ENCODE results near the gene INPP5A. TPM values are rescaled to one million over a fixed set of nuclear protein-coding genes. Genes with fewer than 3 reads are reported as not detected.
A peak's percentile ranks its signal among the peaks of the same experiment; 100 is the strongest.

Gene INPP5A
- total and polyA plus RNA-seq, 11 donors: 38.6 to 179 (median 102) TPM

DNA sequence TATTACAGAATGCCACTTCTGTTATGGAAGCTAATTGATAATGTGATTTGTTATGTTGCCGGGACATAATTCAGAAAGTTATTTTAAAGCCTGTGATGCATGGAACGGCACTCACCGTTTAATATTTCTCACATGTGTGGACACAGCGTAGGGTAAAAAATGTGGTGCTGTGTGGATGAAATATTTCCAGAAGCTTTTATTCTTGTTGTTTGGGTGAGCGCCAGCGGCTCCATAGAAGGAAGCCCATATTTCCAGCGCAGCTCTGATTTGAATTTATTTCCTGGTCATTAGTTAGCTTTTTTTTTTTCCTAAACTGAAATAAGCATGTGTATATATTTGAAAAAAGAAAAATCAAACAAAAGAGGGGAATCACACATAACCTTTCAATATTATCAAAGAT lies 268.5 kb downstream of the INPP5A start:
- TF ChIP-seq POLR2A (IDR thresholded peaks at IDR 0.05): no peak
- TF ChIP-seq, protein P1, sequence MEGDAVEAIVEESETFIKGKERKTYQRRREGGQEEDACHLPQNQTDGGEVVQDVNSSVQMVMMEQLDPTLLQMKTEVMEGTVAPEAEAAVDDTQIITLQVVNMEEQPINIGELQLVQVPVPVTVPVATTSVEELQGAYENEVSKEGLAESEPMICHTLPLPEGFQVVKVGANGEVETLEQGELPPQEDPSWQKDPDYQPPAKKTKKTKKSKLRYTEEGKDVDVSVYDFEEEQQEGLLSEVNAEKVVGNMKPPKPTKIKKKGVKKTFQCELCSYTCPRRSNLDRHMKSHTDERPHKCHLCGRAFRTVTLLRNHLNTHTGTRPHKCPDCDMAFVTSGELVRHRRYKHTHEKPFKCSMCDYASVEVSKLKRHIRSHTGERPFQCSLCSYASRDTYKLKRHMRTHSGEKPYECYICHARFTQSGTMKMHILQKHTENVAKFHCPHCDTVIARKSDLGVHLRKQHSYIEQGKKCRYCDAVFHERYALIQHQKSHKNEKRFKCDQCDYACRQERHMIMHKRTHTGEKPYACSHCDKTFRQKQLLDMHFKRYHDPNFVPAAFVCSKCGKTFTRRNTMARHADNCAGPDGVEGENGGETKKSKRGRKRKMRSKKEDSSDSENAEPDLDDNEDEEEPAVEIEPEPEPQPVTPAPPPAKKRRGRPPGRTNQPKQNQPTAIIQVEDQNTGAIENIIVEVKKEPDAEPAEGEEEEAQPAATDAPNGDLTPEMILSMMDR (IDR thresholded peaks at IDR 0.05): no peak
- no peak for ATAC-seq
- no peaks in the 10 kb centered on the region for H3K36me3 ChIP-seq
- H3K27me3 ChIP-seq: peaks cover 0 to 11% (median 3%) of the 10 kb centered on the region in 9 donors
- no peak for DNase-seq
- intact Hi-C loops (cut with DNase I): no loop called here
- no peak overlapping the region for H3K27ac ChIP-seq
- H3K9me3 ChIP-seq: peaks cover 0 to 7% (median 2%) of the 10 kb centered on the region in 12 donors
- no peaks in the 10 kb centered on the region for H3K4me1 ChIP-seq
- WGBS, 4 donors: 58 to 63% (median 62%) methylated on average over 7 of the region's 7 CpGs
- H3K4me3 ChIP-seq: no peak overlapping the region

DNA sequence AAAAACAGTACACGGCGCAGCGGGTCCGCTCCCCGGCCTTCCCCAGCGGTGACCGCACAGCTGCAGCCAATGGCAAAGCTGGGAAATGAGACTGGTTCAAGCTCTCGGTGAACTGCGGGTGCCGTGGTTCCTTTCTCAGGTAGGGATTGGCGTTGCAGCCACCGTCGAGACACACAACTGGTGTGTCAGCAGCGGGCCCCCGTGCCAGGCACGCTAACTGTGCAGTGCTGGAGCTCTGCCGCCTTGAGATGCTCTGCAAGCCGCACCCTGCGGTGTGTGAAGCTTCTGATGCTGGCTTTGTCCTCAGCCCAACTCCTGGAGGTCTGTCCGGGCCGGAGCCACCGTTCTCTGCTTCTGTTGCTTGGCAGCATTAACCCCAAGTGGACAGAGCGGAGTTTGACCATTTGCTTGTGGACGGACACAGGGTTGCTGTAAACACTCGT lies 269.0 kb downstream of the INPP5A start:
- peak in 1 of 5 donors; percentile 14 for DNase-seq
- H3K36me3 ChIP-seq: no peaks in the 10 kb centered on the region
- no peak for ATAC-seq
- TF ChIP-seq, protein P1 (IDR thresholded peaks at IDR 0.05): no peak
- no peak for TF ChIP-seq POLR2A (IDR thresholded peaks at IDR 0.05)
- WGBS, 4 donors: 76 to 84% (median 78%) methylated on average over 23 to 25 of the region's 25 CpGs
- H3K9me3 ChIP-seq: peaks cover 0 to 6% (median 2%) of the 10 kb centered on the region in 12 donors
- no peaks in the 10 kb centered on the region for H3K4me1 ChIP-seq
- H3K27me3 ChIP-seq: peaks cover 0 to 15% (median 4%) of the 10 kb centered on the region in 9 donors
- no peak overlapping the region for H3K27ac ChIP-seq
- H3K4me3 ChIP-seq: no peak overlapping the region
- intact Hi-C loops (cut with DNase I): no loop called here

DNA sequence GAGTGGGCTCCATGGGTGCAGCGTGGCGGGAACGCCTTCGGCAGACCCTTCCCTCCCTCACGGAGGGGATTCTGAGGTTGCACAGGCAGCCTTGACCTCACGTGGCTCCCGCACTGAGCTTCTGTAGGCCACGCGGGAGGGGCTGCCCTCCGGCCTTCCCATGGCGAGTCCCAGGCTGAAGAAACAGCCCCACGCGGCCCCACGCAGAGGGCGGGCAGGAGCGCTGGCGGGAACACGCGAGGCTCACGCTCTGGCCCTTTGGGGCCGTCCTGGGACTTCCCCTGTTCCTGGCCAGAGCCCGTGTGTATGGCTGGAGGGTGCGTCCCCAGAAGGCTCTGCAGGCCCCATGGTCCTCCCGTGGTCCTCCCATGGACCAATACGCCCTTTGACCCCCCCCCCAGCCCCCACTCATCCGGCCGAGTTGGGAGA lies 270.0 kb downstream of the INPP5A start:
- ATAC-seq: no peak
- no peaks in the 10 kb centered on the region for H3K36me3 ChIP-seq
- intact Hi-C loops (cut with DNase I): no loop called here
- DNase-seq: no peak
- H3K27ac ChIP-seq: no peak overlapping the region
- WGBS, 4 donors: 88 to 94% (median 92%) methylated on average over 11 to 27 of the region's 27 CpGs
- peaks cover 0 to 25% (median 4%) of the 10 kb centered on the region in 9 donors for H3K27me3 ChIP-seq
- no peak overlapping the region for H3K4me3 ChIP-seq
- H3K4me1 ChIP-seq: no peaks in the 10 kb centered on the region
- H3K9me3 ChIP-seq: no peaks in the 10 kb centered on the region
- TF ChIP-seq POLR2A (IDR thresholded peaks at IDR 0.05): no peak

DNA sequence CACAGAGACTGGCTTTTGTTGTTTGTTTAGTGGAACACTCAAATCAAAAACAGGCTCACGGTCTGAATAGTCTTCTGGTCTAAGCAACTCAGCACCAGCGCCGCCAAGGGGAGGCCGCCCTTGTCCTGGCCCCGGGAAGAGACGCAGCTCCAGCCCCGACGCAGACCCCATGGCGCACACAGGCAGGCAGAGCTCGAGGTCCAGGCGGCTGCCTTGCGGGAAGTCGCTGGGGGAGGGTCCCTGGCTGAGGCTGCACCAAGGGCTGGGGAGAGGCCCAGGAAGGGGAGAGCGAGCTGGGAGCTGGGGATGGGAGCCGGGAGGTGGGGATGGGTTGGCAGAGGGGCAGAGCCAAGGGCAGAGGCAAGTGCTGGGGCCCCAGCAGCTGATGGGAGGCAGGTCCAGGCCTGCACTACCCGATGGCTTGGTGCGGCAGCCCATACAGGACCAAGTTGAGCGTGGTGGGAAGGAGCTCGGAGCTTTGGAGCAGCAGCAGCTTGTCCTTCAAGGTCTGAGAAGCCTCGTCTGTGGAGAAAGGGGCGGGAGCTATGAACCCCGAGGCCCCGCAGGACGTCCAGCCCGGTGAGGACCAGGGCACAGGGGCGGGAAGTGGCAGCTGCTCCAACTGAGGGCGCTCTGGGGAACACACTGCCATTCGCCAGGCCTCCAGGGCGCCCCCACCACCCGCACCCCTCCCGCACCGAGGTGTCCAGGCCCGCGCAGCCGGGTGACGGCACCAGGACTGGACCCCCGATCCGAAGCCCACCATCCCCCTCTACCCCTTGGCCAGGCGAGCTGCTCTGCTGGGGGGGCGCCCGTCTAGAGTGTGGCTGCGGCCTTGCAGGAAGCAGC lies 271.0 kb downstream of the INPP5A start:
- no peak for ATAC-seq
- H3K27me3 ChIP-seq: peaks cover 0 to 29% (median 4%) of the 10 kb centered on the region in 9 donors
- no peaks in the 10 kb centered on the region for H3K4me1 ChIP-seq
- no peaks in the 10 kb centered on the region for H3K36me3 ChIP-seq
- H3K27ac ChIP-seq: no peak overlapping the region
- intact Hi-C loops (cut with DNase I): no loop called here
- H3K9me3 ChIP-seq: no peaks in the 10 kb centered on the region
- 55 to 60% (median 57%) methylated on average over 23 to 42 of the region's 42 CpGs for WGBS, 4 donors
- no peak overlapping the region for H3K4me3 ChIP-seq
- no peak for TF ChIP-seq POLR2A (IDR thresholded peaks at IDR 0.05)
- TF ChIP-seq, protein P1 (IDR thresholded peaks at IDR 0.05): no peak
- peak in 3 of 5 donors; percentile 3 to 55 (median 16) for DNase-seq
